Measurements from ENCODE around the gene NRXN3.

- TF ChIP-seq CTCF (IDR thresholded peaks at IDR 0.05; ENCODE audit: low read length) (peak; percentile 83), EZH2 (IDR thresholded peaks at IDR 0.05; ENCODE audit: borderline replicate concordance, low read length) (no peak)
Observed at GRCh38 chr14:78598046-78598920, 428.1 kb downstream of the NRXN3 start.

Data from OCI-LY1 (cell line).